NCI-H510A (cell line): ENCODE results near the gene KLF16.

Experiments
- DNase-seq: peaks from one replicate; lab custom pipeline; 2025; lab: John Stamatoyannopoulos, UW

KLF16 gene

DNA sequence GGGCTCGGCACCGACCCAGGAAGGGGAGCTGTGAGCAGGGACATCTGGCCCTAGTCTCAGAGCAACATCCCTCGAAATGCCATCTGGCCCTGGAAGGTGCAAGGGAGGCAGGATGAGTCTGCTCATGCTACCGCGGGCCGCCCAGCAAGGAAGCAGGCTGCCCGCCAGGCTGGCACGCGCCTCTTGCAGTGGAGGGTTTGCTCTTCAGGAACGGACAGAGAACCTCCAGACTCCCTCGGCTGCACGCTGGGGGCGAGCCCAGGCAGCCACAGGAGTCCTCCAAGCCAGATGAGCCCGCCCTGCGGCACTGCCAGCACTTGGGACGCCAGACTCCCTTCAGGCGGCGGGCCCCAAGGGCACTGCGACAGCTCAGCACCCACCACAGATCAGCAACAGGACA, 41.2 kb downstream of the KLF16 start:
- DNase-seq: no peak

DNA sequence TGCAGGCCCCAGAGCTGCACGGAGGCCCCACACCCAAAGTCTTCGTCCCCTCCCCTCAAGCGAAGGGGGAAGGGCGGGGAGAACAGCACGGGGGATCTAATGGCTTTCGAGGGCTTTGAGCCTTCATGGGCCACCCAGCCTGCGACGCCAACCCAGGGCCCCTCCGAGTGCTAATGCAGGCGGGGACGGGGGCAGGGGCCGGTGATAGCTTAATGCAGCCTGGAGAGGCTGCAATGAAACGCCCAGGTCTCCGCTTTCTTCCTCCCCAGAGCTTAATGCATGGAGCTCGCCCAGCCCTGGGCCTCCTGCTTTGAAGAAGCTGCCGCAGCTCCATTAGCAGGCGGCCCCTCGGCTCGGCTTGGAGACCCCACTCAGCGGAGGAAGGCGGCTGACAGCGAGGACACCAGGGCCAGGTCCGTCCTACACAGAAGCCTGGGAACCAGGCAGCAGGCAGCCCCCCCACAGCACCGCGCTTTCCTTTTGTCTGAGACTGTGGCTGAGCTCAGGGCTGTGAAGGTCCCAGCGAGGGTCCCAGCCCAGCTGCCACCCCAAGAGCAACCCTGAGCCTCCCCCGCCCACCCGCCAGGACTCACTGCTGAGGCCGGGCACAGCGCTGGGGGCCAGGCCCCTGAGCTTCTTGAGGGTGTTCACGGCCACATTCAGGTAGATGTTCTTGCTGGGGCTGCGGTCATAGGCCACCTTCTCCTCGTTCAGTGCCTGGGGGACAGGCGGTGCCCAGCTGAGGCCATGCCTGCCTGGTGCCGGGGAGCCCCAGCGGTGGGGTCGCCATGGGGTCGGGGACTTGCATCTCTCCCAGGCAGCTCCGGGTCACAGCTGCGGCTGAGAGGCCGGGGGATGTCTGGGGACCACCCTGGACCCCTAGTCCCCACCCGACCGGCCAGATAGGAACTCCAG, 43.8 kb downstream of the KLF16 start:
- DNase-seq: no peak

- no peak for DNase-seq
Measured at GRCh38 chr19:1818549-1819195, 44.7 kb downstream of the KLF16 start.

GRCh38 chr19:1817553-1818179, 45.7 kb downstream of the KLF16 start:
- no peak for DNase-seq

- DNase-seq: no peak
Measured at GRCh38 chr19:1816530-1817298, 46.7 kb downstream of the KLF16 start.

GRCh38 chr19:1815605-1816529, 47.5 kb downstream of the KLF16 start:
- no peak for DNase-seq

DNA sequence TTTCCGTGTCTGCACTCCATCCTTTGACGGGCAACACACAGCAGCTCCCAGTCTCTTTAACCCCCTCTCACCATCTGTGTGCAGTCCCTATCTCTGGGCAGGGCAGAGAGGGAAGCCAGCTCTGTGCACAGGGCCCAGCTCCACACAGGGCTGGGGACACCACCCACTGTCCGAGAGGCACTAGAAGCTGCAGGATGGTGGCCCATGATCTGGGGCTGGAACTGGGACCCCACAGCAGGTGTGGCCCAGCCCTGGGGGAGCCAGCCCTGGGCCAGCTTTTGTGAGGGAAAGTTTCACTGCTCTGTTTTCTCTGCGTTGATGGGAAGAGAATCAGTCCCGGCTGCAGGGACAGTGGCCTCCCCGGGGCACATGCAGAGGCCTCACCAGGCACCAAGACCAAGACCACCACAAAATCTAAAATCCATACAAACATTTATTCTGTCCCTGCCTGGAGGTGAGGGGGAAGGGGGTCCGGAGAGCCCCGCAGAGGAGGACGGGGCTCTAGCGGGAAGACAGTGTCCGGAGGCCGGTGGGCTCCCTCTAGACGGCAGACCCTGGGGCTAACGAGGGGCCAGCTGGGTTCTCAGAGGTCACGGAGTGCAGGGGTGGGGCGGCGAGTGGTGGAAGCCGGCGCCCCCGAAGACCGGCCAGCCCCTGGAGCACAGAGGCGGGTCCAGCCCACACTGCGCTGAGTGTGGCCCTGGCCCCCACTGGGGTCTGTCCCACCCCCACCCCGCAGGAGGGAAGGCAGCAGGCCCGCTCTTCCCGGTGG, 48.4 kb downstream of the KLF16 start:
- DNase-seq: no peak

GRCh38 chr19:1814391-1814790, 49.0 kb downstream of the KLF16 start:
- no peak for DNase-seq

GRCh38 chr19:1813192-1814182, 49.9 kb downstream of the KLF16 start:
- DNase-seq: no peak

DNA sequence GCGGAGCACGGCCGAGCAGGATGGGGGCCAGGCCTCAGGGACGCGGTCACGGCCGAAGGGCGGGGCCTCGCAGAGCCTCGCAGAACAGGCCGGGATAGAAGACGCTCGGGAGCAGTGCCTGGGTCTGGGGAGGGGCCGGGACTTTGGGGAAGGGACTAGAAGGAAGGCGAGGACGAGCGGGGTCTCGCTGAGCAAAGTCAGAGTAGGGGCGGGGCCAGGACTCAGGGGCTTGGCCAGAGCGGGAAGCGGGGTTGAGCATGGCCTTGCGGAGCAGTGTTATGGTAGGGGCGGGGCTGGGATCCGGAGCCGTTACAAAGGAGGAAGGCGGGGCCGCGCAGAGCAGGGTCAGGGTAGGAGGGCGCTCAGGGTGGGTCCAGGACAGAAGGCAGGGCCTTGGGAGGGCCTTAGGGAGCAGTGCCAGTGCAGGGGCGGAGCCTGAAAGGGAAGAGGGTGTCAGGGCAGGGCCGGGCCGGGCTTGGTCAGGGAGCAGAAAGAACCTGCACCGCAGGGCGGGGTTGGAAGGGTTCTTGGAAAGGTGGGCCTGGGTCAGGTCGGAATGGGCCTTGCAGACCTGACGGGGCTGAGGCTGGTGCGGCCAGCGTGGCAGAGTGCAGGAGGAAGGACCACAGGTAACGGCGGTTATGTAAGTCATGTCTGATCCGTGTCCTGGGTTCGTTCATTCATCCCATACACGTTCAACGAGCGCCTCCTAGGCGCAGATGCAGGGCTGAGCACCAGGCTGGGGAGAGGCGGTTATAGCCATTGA, 50.8 kb downstream of the KLF16 start:
- peak; percentile 69 for DNase-seq

- DNase-seq: no peak
Measured at GRCh38 chr19:1811942-1812425, 51.4 kb downstream of the KLF16 start, which contains the start of gene ATP8B3. ATP8B3 (minus strand) TSS chr19:1812276; CDS start chr19:1811736, 540 bp downstream.

DNA sequence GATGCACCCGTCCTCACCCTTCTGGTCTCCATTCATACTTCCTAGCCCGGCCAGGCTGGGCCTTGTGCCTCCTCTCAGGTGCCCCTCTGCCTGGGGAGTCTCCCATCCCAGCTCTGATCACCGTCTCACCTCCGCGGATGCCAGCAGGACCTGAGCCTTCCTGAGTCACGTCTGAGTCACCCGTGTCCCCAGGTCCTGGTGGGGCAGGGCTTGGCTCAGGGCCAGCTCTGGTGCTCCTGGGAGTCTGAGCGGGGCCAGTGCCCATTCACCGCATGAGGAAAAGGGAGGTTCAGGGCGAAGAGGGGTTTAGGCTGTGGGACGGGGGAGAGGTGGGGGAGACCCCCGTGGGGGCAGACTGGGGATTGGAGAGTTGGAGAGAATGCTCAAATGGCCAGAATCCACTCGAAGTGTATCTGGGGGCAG, 51.9 kb downstream of the KLF16 start:
- DNase-seq: no peak

- DNase-seq: no peak
Measured at GRCh38 chr19:1810439-1811160, 52.8 kb downstream of the KLF16 start.

GRCh38 chr19:1809678-1810077, 53.7 kb downstream of the KLF16 start:
- DNase-seq: no peak

GRCh38 chr19:1808395-1808731, 55.0 kb downstream of the KLF16 start:
- no peak for DNase-seq

DNA sequence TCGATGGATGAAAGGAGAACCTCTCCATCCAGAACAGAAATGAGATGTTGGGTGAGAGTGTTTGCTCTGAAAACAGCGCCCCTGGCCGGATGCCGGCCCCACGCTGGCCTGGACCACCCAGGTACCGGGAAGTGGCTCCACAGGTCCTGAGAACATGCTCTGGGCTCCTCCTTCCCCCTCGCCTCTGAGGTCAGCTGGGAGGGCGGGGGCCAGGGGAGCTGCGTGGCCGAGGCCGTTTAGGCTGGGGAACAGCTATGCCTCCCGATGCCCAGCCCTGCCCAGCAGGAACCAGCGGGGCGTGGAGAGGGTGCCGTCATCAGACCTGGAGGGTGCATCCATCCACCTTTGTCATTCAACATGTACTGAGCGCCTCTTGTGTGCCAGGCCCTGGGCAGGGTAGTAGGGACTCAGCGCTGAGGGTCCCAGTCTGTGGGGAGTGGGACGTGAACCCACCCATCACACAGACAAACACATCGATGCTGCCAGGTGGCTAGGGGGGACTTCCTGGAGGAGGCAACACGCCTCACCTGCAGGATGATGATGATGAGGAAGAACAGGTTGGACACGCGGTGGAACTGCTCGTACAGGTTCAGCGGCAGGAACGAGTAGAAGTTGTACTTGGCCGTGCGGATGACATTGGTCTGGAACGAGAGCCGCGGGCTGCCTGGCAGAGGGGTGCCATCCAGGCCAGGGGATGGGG, 55.5 kb downstream of the KLF16 start:
- DNase-seq: no peak
